Ishikawa (cell line): ENCODE data around the gene TMIE.

Experiments
- CEBPB ChIP-seq: IDR thresholded peaks from 2 replicates; pipeline ENCODE4 v1.6.1; 2012
- EGR1 ChIP-seq: IDR thresholded peaks from 2 replicates; pipeline ENCODE4 v1.6.1; 2012
- EP300 ChIP-seq: IDR thresholded peaks from 2 replicates; pipeline ENCODE4 v1.6.1; 2012; ENCODE audit warnings: borderline replicate concordance
- REST ChIP-seq: IDR thresholded peaks from 2 replicates; pipeline ENCODE4 v1.6.1; 2012; ENCODE audit warnings: low read depth, mild to moderate bottlenecking
- YY1 ChIP-seq: IDR thresholded peaks from 2 replicates; pipeline ENCODE4 v1.6.1; 2012; ENCODE audit warnings: low read depth

GRCh38 chr3:46674031-46674845 is 27.0 kb upstream of the TMIE start:
- TF ChIP-seq CEBPB (no peak), YY1 (no peak), EGR1 (no peak), REST (no peak), EP300 (no peak)
